Measurements from ENCODE around the gene XRCC4. TPM values are rescaled to one million over a fixed set of nuclear protein-coding genes. Genes with fewer than 3 reads are reported as not detected.
"Not testable (repeated sequence)": the region's sequence is repeated elsewhere in the genome, so short reads cannot be mapped to it uniquely, and the experiment has no call there.

XRCC4 gene
- polyA plus RNA-seq, 1 of the 3 experiments (the other 2 are of a cell fraction) = 1.8 TPM

- TF ChIP-seq RCOR1 (IDR thresholded peaks at IDR 0.05; ENCODE audit: low read length) (no peak), YY1 (IDR thresholded peaks at IDR 0.05; ENCODE audit: low read depth) (no peak), FOXM1 (IDR thresholded peaks at IDR 0.05; ENCODE audit: low read depth) (no peak)
These were observed 178.9 kb downstream of the XRCC4 start (continued) for GRCh38 chr5:83256091-83256780.

- H2AFZ ChIP-seq (ENCODE audit: low read depth); H4K20me1 ChIP-seq (ENCODE audit: insufficient read depth); H3K36me3 ChIP-seq (replicated peaks in 1 of 2; ENCODE audit: control insufficient read depth in 1 of 2, insufficient read depth in 2 of 2, low read length in 1 of 2); H3K79me2 ChIP-seq (ENCODE audit: insufficient read depth); H3K27ac ChIP-seq (ENCODE audit: low read depth in 2 of 2, low read length in 1 of 2); POLR2A ChIA-PET; H3K9me2 ChIP-seq; H3K4me2 ChIP-seq; H3K9ac ChIP-seq; H3K4me1 ChIP-seq (ENCODE audit: control insufficient read depth in 1 of 2, insufficient read depth in 2 of 2, low read depth in 1 of 2, low read length in 1 of 2); H3K9me3 ChIP-seq; DNase-seq; H3F3A ChIP-seq (replicated peaks; ENCODE audit: insufficient read depth); H3K27me3 ChIP-seq (ENCODE audit: insufficient read depth); H3K4me3 ChIP-seq (ENCODE audit: low read depth in 2 of 2, low read length in 1 of 2): not testable (repeated sequence)
- CTCF ChIA-PET = interaction anchor here (0.6 to 1.3 kb wide), 2 partner anchors 10 to 20 kb away, joined by 3 read pairs; no protein-coding TSS in a partner anchor
- 100% methylated on average over 2 of the region's 2 CpGs for WGBS (ENCODE audit: low lambda C conversion rate)
These were observed 180.3 kb downstream of the XRCC4 start for GRCh38 chr5:83257684-83258083.

- Histone ChIP-seq H3K4me3 (ENCODE audit: low read depth in 2 of 2, low read length in 1 of 2) (no peak overlapping the region), H3K27me3 (ENCODE audit: insufficient read depth) (no peaks in the 10 kb centered on the region), H2AFZ (ENCODE audit: low read depth) (no peak overlapping the region), H3K4me2 (no peak overlapping the region), H3F3A (replicated peaks; ENCODE audit: insufficient read depth) (no peaks in the 10 kb centered on the region), H3K27ac (ENCODE audit: low read depth in 2 of 2, low read length in 1 of 2) (no peak overlapping the region), H3K79me2 (ENCODE audit: insufficient read depth) (no peaks in the 10 kb centered on the region), H3K36me3 (replicated peaks in 1 of 2; ENCODE audit: control insufficient read depth in 1 of 2, insufficient read depth in 2 of 2, low read length in 1 of 2) (no peaks in the 10 kb centered on the region), H3K4me1 (ENCODE audit: control insufficient read depth in 1 of 2, insufficient read depth in 2 of 2, low read depth in 1 of 2, low read length in 1 of 2) (peaks cover 0 to 7% of the 10 kb centered on the region in 2 experiments; a peak in 1 of 4 replicates), H3K9me2 (no peaks in the 10 kb centered on the region), H4K20me1 (ENCODE audit: insufficient read depth) (no peaks in the 10 kb centered on the region), H3K9me3 (no peaks in the 10 kb centered on the region), H3K9ac (no peak overlapping the region)
- peak; percentile 14 for DNase-seq
- ChIA-PET POLR2A (no interaction called here), CTCF (no interaction called here)
- 22% methylated on average over 2 of the region's 2 CpGs for WGBS (ENCODE audit: low lambda C conversion rate)
- no peak for TF ChIP-seq USF2 (IDR thresholded peaks at IDR 0.05; ENCODE audit: borderline replicate concordance, low read depth, low read length)
- no peak for TF ChIP-seq CTCF (IDR thresholded peaks at IDR 0.05)
- TF ChIP-seq MEF2A (IDR thresholded peaks at IDR 0.05; ENCODE audit: borderline replicate concordance, low read depth) = no peak
- no peak for TF ChIP-seq JUND (IDR thresholded peaks at IDR 0.05)
- peak; percentile 58; the same call in 1 of the 2 replicates for TF ChIP-seq NFIC (IDR thresholded peaks at IDR 0.05; ENCODE audit: borderline replicate concordance)
- no peak for TF ChIP-seq MAX (IDR thresholded peaks at IDR 0.05; ENCODE audit: low read depth)
- peak; percentile 42 for TF ChIP-seq PBX3 (IDR thresholded peaks at IDR 0.05)
- no peak for TF ChIP-seq GABPA (IDR thresholded peaks at IDR 0.05; ENCODE audit: low read depth)
- no peak for TF ChIP-seq IRF3 (IDR thresholded peaks at IDR 0.05; ENCODE audit: low read depth, low read length)
- no peak for TF ChIP-seq FOSL2 (IDR thresholded peaks at IDR 0.05; ENCODE audit: borderline replicate concordance, low read depth)
- TF ChIP-seq TCF12 (IDR thresholded peaks at IDR 0.05) = no peak
These were observed 188.0 kb downstream of the XRCC4 start for GRCh38 chr5:83265318-83265717.
